ENCODE results near the gene FRMD4A. TPM values are rescaled to one million over a fixed set of nuclear protein-coding genes. Genes with fewer than 3 reads are reported as not detected.
A peak's percentile ranks its signal among the peaks of the same experiment; 100 is the strongest.

FRMD4A gene
- total RNA-seq, 1 experiment from 2014 or later = not detected

- no peak for DNase-seq (ENCODE audit: low spot score)
Observed at GRCh38 chr10:14340051-14340744, 9.5 kb upstream of the FRMD4A start.

- no peak for DNase-seq (ENCODE audit: low spot score)
Observed at GRCh38 chr10:14336736-14337135, 6.0 kb upstream of the FRMD4A start.

- no peak for DNase-seq (ENCODE audit: low spot score)
Observed at GRCh38 chr10:14334771-14335170, 4.0 kb upstream of the FRMD4A start.

GRCh38 chr10:14333606-14334005, 2.9 kb upstream of the FRMD4A start:
- DNase-seq (ENCODE audit: low spot score) = no peak

- DNase-seq (ENCODE audit: low spot score) = no peak
Observed at GRCh38 chr10:14332903-14333302, 2.2 kb upstream of the FRMD4A start.

- DNase-seq (ENCODE audit: low spot score) = no peak
Observed at GRCh38 chr10:14329746-14330173, 964 bp downstream of the FRMD4A start.

- DNase-seq (ENCODE audit: low spot score) = no peak
Observed at GRCh38 chr10:14328881-14329672, 1.6 kb downstream of the FRMD4A start.

GRCh38 chr10:14327527-14327926, 3.2 kb downstream of the FRMD4A start:
- no peak for DNase-seq (ENCODE audit: low spot score)

- no peak for DNase-seq (ENCODE audit: low spot score)
Observed at GRCh38 chr10:14326581-14326980, 4.1 kb downstream of the FRMD4A start.

GRCh38 chr10:14325325-14325955, 5.3 kb downstream of the FRMD4A start:
- DNase-seq (ENCODE audit: low spot score) = peak; percentile 54

- DNase-seq (ENCODE audit: low spot score) = no peak
Observed at GRCh38 chr10:14322526-14323188, 8.1 kb downstream of the FRMD4A start.

- no peak for DNase-seq (ENCODE audit: low spot score)
Observed at GRCh38 chr10:14318007-14318406, 12.7 kb downstream of the FRMD4A start.

- DNase-seq (ENCODE audit: low spot score) = no peak
Observed at GRCh38 chr10:14312014-14312413, 18.7 kb downstream of the FRMD4A start.

- DNase-seq (ENCODE audit: low spot score) = no peak
Observed at GRCh38 chr10:14311206-14311957, 19.3 kb downstream of the FRMD4A start.

GRCh38 chr10:14309593-14309992, 21.1 kb downstream of the FRMD4A start:
- no peak for DNase-seq (ENCODE audit: low spot score)

- no peak for DNase-seq (ENCODE audit: low spot score)
Observed at GRCh38 chr10:14306190-14306589, 24.5 kb downstream of the FRMD4A start.

- DNase-seq (ENCODE audit: low spot score) = no peak
Observed at GRCh38 chr10:14304046-14304445, 26.7 kb downstream of the FRMD4A start.

GRCh38 chr10:14302035-14302434, 28.7 kb downstream of the FRMD4A start:
- DNase-seq (ENCODE audit: low spot score) = peak; percentile 2

- DNase-seq (ENCODE audit: low spot score) = no peak
Observed at GRCh38 chr10:14299556-14299955, 31.2 kb downstream of the FRMD4A start.

GRCh38 chr10:14296065-14296709, 34.5 kb downstream of the FRMD4A start:
- no peak for DNase-seq (ENCODE audit: low spot score)

All from HT-29 (cell line).